ENCODE measurements around the gene PLEKHG3.
"Not testable (repeated sequence)": the region's sequence is repeated elsewhere in the genome, so short reads cannot be mapped to it uniquely, and the experiment has no call there.

The PLEKHG3 gene

GRCh38 chr14:64686282-64686615 is 18.0 kb upstream of the PLEKHG3 start:
- no peaks in the 10 kb centered on the region for H3K36me3 ChIP-seq (ENCODE audit: control insufficient read depth, low read length)
- no peaks in the 10 kb centered on the region for H3K79me2 ChIP-seq (ENCODE audit: control insufficient read depth, low read length)
- H3K4me3 ChIP-seq (ENCODE audit: low read length) = no peak overlapping the region
- no peaks in the 10 kb centered on the region for H3K4me1 ChIP-seq (ENCODE audit: control insufficient read depth, low read length)
- no peaks in the 10 kb centered on the region for H3F3A ChIP-seq (ENCODE audit: control insufficient read depth, insufficient read depth)
- H3K27ac ChIP-seq (ENCODE audit: low read depth, low read length) = no peak overlapping the region
- H3K4me2 ChIP-seq (ENCODE audit: low read length) = no peak overlapping the region
- peaks cover 6% of the 10 kb centered on the region; the same call in 1 of the 2 replicates for H3K27me3 ChIP-seq (ENCODE audit: control insufficient read depth, low read length)
- no peaks in the 10 kb centered on the region for H3K9me3 ChIP-seq (ENCODE audit: control insufficient read depth, insufficient read depth, low read length)
- TF ChIP-seq EZH2phosphoT487 (IDR thresholded peaks at IDR 0.05; ENCODE audit: borderline replicate concordance, low read length) (no peak), CTCF (IDR thresholded peaks at IDR 0.05; ENCODE audit: low read depth, low read length, poor library complexity, severe bottlenecking) (no peak)
- H3K9me2 ChIP-seq (replicated peaks; ENCODE audit: control insufficient read depth, low read length) = no peaks in the 10 kb centered on the region
- no peaks in the 10 kb centered on the region for H4K20me1 ChIP-seq (ENCODE audit: control insufficient read depth, insufficient read depth, low read depth, low read length)

DNA sequence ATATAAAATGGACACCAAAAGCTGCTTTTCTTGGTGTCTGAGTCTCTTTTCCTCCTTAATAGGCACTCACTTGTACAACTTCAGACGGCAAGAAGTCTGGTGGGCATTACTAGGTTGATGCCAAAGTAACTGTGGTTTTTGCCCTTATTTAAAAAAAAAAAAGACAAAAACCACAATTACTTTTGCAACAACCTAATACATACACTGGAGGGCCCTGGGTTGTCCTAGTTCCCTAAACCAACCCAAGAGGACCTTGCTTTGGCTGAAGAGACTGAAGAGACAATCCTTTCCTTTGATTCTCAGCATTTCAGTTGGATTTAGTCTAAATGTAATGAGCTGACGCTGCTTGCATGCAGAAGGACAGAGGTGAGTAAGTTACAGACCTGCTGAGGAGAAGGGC is 16.2 kb upstream of the PLEKHG3 start:
- no peaks in the 10 kb centered on the region for H3K4me1 ChIP-seq (ENCODE audit: control insufficient read depth, low read length)
- H3K9me2 ChIP-seq (replicated peaks; ENCODE audit: control insufficient read depth, low read length) = no peaks in the 10 kb centered on the region
- no peaks in the 10 kb centered on the region for H3K36me3 ChIP-seq (ENCODE audit: control insufficient read depth, low read length)
- no peak overlapping the region for H3K27ac ChIP-seq (ENCODE audit: low read depth, low read length)
- no peaks in the 10 kb centered on the region for H3K9me3 ChIP-seq (ENCODE audit: control insufficient read depth, insufficient read depth, low read length)
- no peaks in the 10 kb centered on the region for H3F3A ChIP-seq (ENCODE audit: control insufficient read depth, insufficient read depth)
- no peak overlapping the region for H3K4me2 ChIP-seq (ENCODE audit: low read length)
- H3K27me3 ChIP-seq (ENCODE audit: control insufficient read depth, low read length) = peaks cover 13% of the 10 kb centered on the region
- H3K4me3 ChIP-seq (ENCODE audit: low read length) = no peak overlapping the region
- H4K20me1 ChIP-seq (ENCODE audit: control insufficient read depth, insufficient read depth, low read depth, low read length) = no peaks in the 10 kb centered on the region
- H3K79me2 ChIP-seq (ENCODE audit: control insufficient read depth, low read length) = no peaks in the 10 kb centered on the region
- no peak for TF ChIP-seq CTCF (IDR thresholded peaks at IDR 0.05; ENCODE audit: low read depth, low read length, poor library complexity, severe bottlenecking)
- TF ChIP-seq EZH2phosphoT487 (IDR thresholded peaks at IDR 0.05; ENCODE audit: borderline replicate concordance, low read length) = no peak

GRCh38 chr14:64688811-64689281 is 15.4 kb upstream of the PLEKHG3 start:
- no peak for TF ChIP-seq CTCF (IDR thresholded peaks at IDR 0.05; ENCODE audit: low read depth, low read length, poor library complexity, severe bottlenecking)
- no peak for TF ChIP-seq EZH2phosphoT487 (IDR thresholded peaks at IDR 0.05; ENCODE audit: borderline replicate concordance, low read length)
- Histone ChIP-seq H3K27ac (ENCODE audit: low read depth, low read length) (no peak overlapping the region), H3K4me1 (ENCODE audit: control insufficient read depth, low read length) (no peaks in the 10 kb centered on the region), H4K20me1 (ENCODE audit: control insufficient read depth, insufficient read depth, low read depth, low read length) (no peaks in the 10 kb centered on the region), H3K79me2 (ENCODE audit: control insufficient read depth, low read length) (no peaks in the 10 kb centered on the region), H3K4me3 (ENCODE audit: low read length) (no peak overlapping the region), H3K36me3 (ENCODE audit: control insufficient read depth, low read length) (no peaks in the 10 kb centered on the region), H3F3A (ENCODE audit: control insufficient read depth, insufficient read depth) (no peaks in the 10 kb centered on the region), H3K27me3 (ENCODE audit: control insufficient read depth, low read length) (peaks cover 18% of the 10 kb centered on the region), H3K9me2 (replicated peaks; ENCODE audit: control insufficient read depth, low read length) (no peaks in the 10 kb centered on the region), H3K4me2 (ENCODE audit: low read length) (no peak overlapping the region), H3K9me3 (ENCODE audit: control insufficient read depth, insufficient read depth, low read length) (no peaks in the 10 kb centered on the region)

DNA sequence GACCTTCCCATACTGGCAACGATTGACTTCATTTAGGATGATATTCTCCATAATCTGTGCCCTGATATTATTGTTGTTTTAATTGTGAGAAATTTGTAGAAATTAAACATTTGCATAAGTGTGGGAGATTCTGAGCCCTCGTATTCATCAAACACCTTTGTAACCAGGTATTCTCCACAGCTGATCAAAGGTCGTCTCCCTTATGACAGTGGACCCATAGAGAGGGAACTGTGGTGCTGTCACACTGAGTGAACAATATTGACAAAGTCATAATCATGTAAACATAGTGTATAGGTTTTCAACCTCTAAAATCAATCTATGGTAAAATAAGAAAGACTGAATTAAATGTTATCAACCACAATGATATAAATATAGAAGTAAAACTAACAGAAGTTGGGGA is 14.9 kb upstream of the PLEKHG3 start:
- H3F3A ChIP-seq (ENCODE audit: control insufficient read depth, insufficient read depth) = no peaks in the 10 kb centered on the region
- H3K4me1 ChIP-seq (ENCODE audit: control insufficient read depth, low read length) = no peaks in the 10 kb centered on the region
- no peak overlapping the region for H3K27ac ChIP-seq (ENCODE audit: low read depth, low read length)
- H3K79me2 ChIP-seq (ENCODE audit: control insufficient read depth, low read length) = no peaks in the 10 kb centered on the region
- no peaks in the 10 kb centered on the region for H3K36me3 ChIP-seq (ENCODE audit: control insufficient read depth, low read length)
- H4K20me1 ChIP-seq (ENCODE audit: control insufficient read depth, insufficient read depth, low read depth, low read length) = no peaks in the 10 kb centered on the region
- H3K27me3 ChIP-seq (ENCODE audit: control insufficient read depth, low read length) = peaks cover 21% of the 10 kb centered on the region
- H3K9me2 ChIP-seq (replicated peaks; ENCODE audit: control insufficient read depth, low read length) = no peaks in the 10 kb centered on the region
- H3K4me3 ChIP-seq (ENCODE audit: low read length) = no peak overlapping the region
- TF ChIP-seq CTCF (IDR thresholded peaks at IDR 0.05; ENCODE audit: low read depth, low read length, poor library complexity, severe bottlenecking) = no peak
- H3K9me3 ChIP-seq (ENCODE audit: control insufficient read depth, insufficient read depth, low read length) = no peaks in the 10 kb centered on the region
- H3K4me2 ChIP-seq (ENCODE audit: low read length) = no peak overlapping the region

GRCh38 chr14:64690607-64691006 is 13.6 kb upstream of the PLEKHG3 start:
- H3K4me3 ChIP-seq (ENCODE audit: low read length); H3K4me1 ChIP-seq (ENCODE audit: control insufficient read depth, low read length); H3K79me2 ChIP-seq (ENCODE audit: control insufficient read depth, low read length); H3K4me2 ChIP-seq (ENCODE audit: low read length); H3F3A ChIP-seq (ENCODE audit: control insufficient read depth, insufficient read depth); H3K36me3 ChIP-seq (ENCODE audit: control insufficient read depth, low read length); H3K9me2 ChIP-seq (replicated peaks; ENCODE audit: control insufficient read depth, low read length); H3K27ac ChIP-seq (ENCODE audit: low read depth, low read length); H3K9me3 ChIP-seq (ENCODE audit: control insufficient read depth, insufficient read depth, low read length); H4K20me1 ChIP-seq (ENCODE audit: control insufficient read depth, insufficient read depth, low read depth, low read length): not testable (repeated sequence)
- H3K27me3 ChIP-seq (ENCODE audit: control insufficient read depth, low read length) = peaks cover 33% of the 10 kb centered on the region
